VCaP (cell line): ENCODE measurements around the gene SLC49A3.

Source experiments
- H3K27ac ChIP-seq: fragments of 450-650 bp; 2 replicates; pipeline ENCODE4 v1.5.1; 2017
- TF ChIP-seq, protein P1 (sequence below): fragments of 450-650 bp; conservative IDR thresholded peaks from 2 replicates; pipeline ENCODE4 v1.5.1; 2017; ENCODE audit warnings: mild to moderate bottlenecking, moderate library complexity

Gene SLC49A3

DNA sequence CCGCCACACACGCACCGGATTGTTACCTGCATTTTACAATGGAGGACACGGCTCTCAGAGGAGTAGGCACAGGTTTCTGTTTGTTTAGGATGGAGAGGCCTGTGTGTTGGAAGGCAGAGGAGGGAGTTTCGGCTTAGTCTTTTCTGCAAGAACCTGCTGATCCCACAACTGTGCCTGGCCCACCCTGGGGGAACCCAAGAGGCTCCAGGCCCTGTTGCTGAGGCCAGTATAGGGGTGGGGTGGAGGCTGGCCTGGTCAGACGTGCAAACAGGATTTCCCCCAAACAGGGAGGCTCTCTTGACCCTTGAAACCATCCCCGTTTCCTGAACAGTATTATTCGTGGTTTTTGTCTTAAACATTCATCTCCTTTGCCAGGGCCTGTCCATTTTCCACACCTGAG is 772 bp upstream of the SLC49A3 start:
- H3K27ac ChIP-seq: no peak overlapping the region
- TF ChIP-seq, protein P1, sequence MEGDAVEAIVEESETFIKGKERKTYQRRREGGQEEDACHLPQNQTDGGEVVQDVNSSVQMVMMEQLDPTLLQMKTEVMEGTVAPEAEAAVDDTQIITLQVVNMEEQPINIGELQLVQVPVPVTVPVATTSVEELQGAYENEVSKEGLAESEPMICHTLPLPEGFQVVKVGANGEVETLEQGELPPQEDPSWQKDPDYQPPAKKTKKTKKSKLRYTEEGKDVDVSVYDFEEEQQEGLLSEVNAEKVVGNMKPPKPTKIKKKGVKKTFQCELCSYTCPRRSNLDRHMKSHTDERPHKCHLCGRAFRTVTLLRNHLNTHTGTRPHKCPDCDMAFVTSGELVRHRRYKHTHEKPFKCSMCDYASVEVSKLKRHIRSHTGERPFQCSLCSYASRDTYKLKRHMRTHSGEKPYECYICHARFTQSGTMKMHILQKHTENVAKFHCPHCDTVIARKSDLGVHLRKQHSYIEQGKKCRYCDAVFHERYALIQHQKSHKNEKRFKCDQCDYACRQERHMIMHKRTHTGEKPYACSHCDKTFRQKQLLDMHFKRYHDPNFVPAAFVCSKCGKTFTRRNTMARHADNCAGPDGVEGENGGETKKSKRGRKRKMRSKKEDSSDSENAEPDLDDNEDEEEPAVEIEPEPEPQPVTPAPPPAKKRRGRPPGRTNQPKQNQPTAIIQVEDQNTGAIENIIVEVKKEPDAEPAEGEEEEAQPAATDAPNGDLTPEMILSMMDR: no peak

DNA sequence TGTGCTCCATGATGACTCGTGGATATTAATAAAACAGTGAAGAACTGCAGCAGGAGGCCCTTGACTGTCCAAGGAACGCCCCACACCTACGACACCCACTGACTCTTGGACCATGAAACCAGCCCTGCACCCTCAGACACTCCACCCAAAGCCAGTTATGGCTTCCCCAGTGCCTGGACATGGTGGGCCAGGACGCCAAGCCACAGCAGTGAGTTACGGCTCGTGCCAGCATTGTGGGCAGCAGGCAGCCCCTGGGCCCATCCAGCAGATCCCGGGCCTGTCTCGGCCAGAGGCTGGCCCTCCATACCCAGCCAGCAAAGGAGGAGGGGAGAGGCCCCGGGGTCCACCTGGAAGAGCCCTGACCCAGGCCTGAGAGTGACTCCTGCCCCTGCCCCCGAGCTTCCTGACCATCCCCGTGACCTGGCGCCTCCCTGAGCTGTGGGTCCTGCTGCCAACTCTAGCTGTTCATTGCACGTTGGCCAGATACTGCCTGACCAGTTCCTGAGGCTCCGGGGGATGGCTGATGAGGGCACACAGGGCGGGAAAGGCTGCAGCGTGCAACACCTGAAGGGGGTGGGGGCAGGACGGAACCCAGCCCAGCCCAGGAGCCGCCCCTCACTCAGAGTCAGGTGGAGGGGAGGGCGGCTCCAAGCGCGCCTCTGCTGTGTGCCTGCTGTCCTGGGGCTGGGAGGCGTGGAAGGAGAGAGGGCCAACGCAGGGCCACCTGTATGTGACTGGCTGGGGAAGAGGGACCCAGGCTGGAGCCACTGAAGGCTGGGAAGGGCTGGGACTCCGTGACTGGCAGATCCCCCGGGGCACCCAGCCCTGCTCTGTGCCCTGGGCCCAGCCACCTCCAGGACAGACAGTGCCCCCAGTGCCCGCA is 739 bp downstream of the SLC49A3 start:
- H3K27ac ChIP-seq: no peak overlapping the region
- TF ChIP-seq, protein P1: no peak

DNA sequence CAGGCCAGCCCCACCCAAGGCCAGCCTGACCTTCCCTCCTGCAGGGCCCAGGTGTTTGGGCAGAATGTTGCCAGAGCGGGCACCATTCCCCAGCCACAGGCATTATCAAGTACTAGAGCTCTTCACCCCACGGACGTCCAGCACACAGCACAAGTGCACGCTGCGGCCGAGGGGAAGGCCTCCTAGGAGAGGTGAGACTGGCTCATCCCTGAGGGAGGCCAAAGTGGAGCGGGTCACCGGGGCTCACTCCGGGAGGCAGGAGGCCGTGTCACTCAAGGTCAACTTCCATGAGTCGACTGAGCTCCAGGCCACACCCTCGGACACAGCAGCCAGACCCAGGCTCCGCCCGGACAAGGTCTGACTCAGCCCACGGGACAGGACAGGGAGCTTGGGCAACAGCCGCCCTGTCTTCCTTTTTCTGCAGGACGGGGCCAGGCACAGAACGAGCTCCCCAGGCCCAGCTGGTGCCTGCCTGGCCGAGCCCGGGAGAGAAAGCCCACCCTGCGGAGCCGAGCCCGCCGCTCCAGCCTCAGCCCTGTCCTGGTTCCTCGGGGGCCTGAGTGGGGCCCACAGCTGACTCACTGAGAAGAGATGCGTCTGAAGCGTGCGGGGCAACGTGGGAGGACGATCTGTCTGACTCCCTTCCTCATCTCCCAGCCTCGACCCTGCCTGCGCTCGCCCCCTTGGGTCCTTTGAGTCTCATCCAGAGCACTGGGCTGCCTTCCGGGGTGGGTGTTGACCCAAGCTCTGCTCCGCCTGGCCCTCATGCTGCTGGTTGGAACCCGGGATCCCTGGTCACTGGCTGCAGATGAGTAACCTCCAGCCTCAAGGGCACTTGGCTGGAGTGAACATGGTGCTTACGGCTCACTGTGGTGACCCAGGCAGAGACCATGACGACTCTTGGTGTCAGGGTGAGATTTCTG is 1.6 kb downstream of the SLC49A3 start:
- no peak overlapping the region for H3K27ac ChIP-seq
- TF ChIP-seq, protein P1: no peak

DNA sequence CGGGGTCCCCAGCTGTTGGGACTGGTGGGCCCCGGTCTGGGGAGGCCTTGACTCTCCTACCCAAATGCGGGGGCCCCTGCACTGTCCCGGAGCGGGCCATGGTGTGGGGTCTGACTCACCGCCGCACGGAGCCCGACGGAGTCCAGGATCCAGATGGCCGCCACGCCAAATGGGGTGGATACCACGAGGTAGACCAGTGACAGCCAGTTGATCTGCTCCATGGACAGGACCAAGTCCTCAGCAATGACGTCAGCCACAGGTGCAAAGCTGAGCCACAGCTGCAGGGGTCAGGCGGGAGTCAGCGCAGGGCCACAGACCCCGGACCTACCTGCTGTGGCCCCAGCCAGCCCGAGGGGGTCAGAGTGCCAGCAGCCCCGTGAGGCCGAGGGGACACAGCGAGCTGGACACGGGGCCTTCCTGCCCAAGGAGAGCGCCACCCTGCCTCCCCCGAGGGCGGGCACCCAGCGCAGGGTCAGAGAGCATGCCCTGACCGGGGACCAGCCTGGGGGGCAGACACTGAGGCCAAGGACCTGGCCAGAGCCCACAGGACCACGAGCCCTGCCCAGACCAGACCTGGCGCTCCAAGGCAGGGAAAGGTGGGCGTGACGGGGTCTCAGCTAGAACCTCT is 2.4 kb downstream of the SLC49A3 start:
- TF ChIP-seq, protein P1: no peak
- no peak overlapping the region for H3K27ac ChIP-seq

DNA sequence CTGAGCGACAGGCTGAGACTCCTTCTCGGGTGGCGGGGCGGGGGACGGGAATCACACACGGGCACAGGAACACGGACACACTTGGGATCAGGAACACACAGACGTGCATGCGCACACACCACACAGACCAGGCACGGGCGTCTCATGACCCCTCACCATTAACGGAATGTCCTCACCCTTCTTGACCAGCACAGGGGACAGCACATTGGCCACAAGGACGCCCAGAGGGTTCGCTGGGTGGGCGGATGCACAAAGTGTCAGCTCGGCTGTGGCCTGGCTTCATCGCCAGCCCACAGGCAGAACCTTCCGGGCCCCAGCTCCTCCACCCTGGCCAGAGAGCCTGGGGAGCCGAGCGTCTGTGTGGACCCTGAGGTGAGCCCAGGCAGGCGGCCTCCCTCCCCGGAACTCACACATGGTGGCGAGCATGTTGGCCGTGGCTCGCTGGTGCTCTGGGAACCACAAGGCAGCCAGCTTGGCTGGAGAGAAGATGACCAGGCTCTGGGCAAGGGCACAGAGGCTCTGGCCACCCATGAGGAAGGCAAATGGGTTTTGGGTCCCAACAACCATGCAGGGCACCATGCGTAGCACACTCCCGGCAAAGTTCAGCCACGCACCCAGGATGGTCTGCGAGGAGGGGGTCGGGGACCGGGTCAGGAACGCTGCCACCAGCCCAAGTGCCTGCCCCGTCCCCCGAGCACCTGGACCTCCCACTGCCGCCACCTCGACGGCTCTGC is 3.1 kb downstream of the SLC49A3 start:
- no peak overlapping the region for H3K27ac ChIP-seq
- TF ChIP-seq, protein P1: no peak

DNA sequence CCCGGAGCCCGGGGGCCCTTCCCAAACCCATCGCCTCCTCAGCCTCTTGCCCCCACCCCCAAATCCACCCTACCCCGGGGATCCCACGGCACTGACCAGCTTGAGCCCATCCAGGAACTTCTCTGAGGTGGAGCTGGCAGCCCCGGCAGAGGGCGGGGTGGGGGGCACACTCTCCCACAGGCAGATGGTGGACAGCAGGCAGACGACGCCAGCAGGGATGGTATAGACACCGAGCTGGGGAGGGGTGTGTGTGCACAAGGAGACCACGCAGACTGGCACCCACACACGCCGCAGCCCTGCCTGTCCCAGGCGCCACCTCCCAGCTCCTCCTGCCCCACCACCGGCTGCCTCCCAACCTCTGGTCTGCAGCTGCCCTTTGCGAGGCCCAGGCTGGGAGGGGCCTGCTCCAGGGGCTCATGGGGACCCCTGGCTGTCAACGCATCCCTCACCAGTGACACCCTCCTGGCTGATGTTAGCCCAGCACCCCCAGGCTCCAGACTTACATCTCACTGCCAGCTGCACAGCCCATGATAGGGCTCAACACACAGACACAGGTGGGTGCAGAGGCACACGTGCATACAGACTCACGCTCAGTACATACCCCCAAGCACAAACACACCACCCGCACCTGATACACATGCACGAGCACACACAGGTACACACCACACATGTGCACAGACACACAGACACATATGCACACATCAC is 4.2 kb downstream of the SLC49A3 start:
- no peak overlapping the region for H3K27ac ChIP-seq
- TF ChIP-seq, protein P1: no peak
